Measurements from ENCODE around the gene KDM1A.

Gene KDM1A

DNA sequence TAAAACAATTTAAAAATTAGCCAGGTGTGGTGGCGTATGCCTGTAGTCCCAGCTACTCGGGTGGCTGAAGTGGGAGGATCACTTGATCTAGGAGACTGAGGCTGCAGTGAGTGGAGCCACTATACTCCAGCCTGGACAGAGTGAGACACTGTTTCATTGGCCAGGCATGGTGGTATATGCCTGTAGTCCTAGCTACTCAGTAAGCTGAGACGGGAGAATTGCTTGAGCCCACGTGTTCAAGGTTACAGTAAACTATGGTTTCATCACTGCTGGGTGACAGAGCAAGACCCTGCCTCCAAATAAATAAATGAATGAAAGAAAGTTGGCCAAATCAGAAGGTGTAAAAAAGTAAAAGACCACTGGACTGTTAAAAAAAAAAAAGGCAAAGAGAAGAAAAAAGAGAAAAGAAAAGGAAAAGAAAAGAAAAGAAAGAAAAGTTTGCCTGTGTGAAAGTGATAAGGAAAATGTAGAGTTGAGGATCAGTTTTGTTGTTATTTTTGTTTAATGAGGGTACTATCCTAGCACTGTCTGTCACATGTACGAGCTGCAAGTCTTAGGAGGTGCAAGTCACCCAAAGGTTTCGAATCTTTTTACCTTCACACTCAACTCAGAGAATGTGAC lies 97.1 kb downstream of the KDM1A start:
- DNase-seq (ENCODE audit: low read depth), result no peak
- TF ChIP-seq, protein P1, sequence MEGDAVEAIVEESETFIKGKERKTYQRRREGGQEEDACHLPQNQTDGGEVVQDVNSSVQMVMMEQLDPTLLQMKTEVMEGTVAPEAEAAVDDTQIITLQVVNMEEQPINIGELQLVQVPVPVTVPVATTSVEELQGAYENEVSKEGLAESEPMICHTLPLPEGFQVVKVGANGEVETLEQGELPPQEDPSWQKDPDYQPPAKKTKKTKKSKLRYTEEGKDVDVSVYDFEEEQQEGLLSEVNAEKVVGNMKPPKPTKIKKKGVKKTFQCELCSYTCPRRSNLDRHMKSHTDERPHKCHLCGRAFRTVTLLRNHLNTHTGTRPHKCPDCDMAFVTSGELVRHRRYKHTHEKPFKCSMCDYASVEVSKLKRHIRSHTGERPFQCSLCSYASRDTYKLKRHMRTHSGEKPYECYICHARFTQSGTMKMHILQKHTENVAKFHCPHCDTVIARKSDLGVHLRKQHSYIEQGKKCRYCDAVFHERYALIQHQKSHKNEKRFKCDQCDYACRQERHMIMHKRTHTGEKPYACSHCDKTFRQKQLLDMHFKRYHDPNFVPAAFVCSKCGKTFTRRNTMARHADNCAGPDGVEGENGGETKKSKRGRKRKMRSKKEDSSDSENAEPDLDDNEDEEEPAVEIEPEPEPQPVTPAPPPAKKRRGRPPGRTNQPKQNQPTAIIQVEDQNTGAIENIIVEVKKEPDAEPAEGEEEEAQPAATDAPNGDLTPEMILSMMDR (IDR thresholded peaks at IDR 0.05; ENCODE audit: control insufficient read depth, insufficient read depth, low read depth, low read length, missing control alignments), result no peak
- H3K4me3 ChIP-seq (ENCODE audit: control insufficient read depth, low read depth, low read length), result no peak overlapping the region

DNA sequence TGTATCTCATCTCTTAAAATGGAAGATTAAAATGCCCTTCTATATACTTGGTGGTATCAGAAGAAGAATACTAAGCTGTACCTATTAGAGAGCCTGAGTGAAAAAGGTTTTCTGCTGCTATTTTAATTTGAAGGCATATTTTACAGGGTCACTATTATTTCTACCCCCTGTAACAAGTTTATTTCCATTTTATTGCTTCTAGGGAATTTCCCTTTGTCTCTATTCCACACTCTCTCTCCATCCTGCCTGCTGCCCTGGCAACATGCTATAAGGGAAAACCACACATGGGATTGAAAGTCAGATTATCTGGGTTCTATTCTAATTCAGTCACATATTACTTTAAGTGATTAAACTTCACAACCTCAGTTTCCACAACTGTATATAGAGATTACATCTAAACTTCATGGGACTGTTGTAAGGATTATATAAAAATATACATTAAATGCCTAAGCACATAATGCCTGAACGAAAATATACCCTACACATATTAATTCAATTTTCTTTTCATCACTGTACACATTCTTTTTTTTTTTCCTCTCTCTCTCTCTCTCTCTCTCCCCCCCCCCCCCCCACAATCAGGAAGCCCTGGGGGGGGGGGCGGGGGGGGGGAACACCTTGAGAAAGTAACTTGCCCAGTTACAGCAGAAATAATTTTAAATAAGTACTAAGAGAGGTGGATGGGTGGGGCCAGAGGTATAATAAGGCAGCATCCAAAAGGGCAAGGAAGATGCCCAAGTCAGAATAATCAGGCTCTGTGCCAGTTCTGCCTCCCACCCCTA lies 97.8 kb downstream of the KDM1A start:
- DNase-seq (ENCODE audit: low read depth), result no peak
- TF ChIP-seq, protein P1 (IDR thresholded peaks at IDR 0.05; ENCODE audit: control insufficient read depth, insufficient read depth, low read depth, low read length, missing control alignments), result no peak
- H3K4me3 ChIP-seq (ENCODE audit: control insufficient read depth, low read depth, low read length), result no peak overlapping the region

DNA sequence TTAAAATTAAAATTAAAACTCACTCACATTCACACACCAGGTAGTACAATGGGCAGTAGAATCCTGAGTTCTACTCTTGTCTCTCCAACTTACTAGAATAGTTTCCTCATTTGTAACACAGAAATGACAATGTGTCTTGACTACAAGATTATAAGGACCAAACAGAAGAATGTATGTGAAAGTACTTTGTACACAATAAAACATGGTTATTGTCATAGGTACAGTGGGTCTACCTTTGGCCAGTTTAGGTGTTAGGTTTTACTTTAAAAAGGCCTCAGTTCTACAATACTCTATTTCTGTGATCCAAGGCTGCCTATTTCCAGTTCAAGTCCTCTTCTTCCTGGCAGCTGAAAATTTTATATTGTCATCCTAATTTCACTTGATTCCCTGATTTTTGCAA lies 99.1 kb downstream of the KDM1A start:
- DNase-seq (ENCODE audit: low read depth), result no peak
- H3K4me3 ChIP-seq (ENCODE audit: control insufficient read depth, low read depth, low read length), result no peak overlapping the region
- TF ChIP-seq, protein P1 (IDR thresholded peaks at IDR 0.05; ENCODE audit: control insufficient read depth, insufficient read depth, low read depth, low read length, missing control alignments), result no peak

DNA sequence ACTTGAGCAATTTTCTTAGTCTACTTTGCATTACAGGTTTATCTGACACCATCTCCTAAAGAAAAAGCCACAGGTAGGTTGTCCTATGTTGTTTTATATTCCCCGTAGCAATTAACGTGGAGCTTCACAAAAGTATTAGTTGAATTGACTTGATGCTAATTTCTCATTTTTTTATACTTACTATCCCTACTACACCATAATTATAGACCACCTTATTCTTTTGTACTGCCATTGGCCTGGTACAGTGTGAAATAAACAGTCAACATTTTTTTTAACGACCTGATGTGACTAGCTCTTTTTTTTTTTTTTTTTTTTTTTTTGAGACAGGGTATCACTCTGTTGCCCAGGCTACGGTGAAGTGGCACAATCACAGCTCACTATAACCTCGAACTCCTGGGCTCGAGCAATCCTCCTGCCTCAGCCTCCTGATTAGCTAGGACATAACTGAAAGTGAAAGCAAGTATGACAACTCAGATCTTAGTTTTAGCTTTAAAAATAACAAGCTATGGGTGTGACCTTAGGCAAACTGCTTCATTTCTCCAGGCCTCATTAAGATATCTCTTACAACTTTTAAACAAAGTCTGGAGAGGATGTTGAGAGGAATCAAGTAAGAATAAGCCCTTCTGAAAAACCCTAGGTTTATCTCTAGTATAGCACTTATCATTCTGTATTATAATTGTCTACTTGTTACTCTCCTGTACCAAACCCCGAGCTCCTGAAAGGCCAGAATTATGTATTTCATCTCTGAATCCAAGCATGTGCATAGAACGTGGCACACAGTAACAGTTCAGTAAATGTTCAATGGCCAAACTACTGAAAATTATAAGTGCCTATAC lies 99.9 kb downstream of the KDM1A start:
- no peak for DNase-seq (ENCODE audit: low read depth)
- no peak overlapping the region for H3K4me3 ChIP-seq (ENCODE audit: control insufficient read depth, low read depth, low read length)
- TF ChIP-seq, protein P1 (IDR thresholded peaks at IDR 0.05; ENCODE audit: control insufficient read depth, insufficient read depth, low read depth, low read length, missing control alignments), result no peak

DNA sequence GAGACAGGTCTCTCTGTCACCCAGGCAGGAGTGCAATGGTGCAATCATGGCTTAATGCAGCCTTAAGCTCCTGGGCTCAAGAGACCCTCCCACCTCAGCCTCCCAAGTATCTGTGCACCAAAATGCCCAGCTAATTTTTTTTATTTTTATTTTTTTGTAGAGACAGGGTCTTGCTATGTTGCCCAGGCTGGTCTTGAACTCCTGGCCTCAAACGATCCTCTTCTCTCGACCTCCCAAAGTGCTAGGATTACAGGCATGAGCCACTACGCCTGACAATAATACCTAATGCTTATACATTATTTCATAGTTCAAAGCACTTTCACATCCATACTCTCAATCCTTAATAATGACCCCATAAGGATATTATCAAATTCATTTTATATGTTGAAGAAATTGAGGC lies 101.1 kb downstream of the KDM1A start:
- TF ChIP-seq, protein P1 (IDR thresholded peaks at IDR 0.05; ENCODE audit: control insufficient read depth, insufficient read depth, low read depth, low read length, missing control alignments), result no peak
- no peak overlapping the region for H3K4me3 ChIP-seq (ENCODE audit: control insufficient read depth, low read depth, low read length)
- no peak for DNase-seq (ENCODE audit: low read depth)

DNA sequence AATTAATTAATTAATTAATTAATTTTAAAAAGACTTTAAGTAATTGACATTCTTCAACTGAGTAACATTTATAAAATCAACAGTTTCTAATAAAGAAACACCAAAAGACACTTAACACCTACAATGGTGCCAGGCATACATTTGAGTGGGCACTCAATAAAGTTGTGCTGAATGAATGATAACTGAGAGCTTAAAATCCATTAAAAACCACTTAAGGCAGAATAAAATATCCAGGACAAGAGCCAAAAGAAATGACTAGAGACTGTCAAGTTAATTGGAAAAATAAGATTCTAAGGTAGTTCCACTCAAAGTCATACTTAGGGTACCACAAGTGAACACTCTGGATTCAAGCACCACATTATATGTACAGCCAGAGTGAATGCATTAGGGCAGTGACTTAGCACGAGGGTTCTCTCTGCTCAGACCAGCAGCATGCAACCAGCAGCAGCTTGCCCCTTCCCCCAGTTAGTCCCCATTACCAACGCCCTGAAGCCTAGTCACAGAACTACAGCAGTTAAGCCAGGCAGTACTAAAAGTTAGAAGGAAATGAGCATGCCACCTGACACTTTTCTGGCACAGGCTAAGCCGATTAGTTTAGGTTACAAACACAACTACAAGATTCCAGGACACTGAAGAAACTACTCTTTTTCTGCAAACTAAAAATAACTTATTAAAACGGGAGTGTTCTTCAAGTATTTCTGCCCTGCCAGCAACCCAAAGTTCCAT lies 102.9 kb downstream of the KDM1A start:
- DNase-seq (ENCODE audit: low read depth), result no peak
- TF ChIP-seq, protein P1 (IDR thresholded peaks at IDR 0.05; ENCODE audit: control insufficient read depth, insufficient read depth, low read depth, low read length, missing control alignments), result no peak
- no peak overlapping the region for H3K4me3 ChIP-seq (ENCODE audit: control insufficient read depth, low read depth, low read length)

Data from AG09309 (cell line).